Gastrocnemius medialis (tissue), 4 donors: ENCODE data around the gene NCAN.

ENCODE experiments used
- POLR2A ChIP-seq, 2 donors: fragments of 450-650 bp; IDR thresholded peaks; one replicate each; pipeline ENCODE4 v1.6.1; 2017; ENCODE audit warnings: antibody characterized with exemption in 2 of 2, mild to moderate bottlenecking in 2 of 2, moderate library complexity in 2 of 2
- TF ChIP-seq, protein P1 (sequence below), 5 experiments: fragments of 450-650 bp in 3 of 5; fragments of 200-600 bp in 2 of 5; sonication (generic) in 2 of 5; IDR thresholded peaks in 4 of 5; conservative IDR thresholded peaks in 1 of 5; 1 replicate in 4 of 5; 2 replicates in 1 of 5; pipeline ENCODE4 v1.5.1; 2016 to 2019; ENCODE audit warnings: antibody characterized with exemption in 5 of 5, mild to moderate bottlenecking in 3 of 5, moderate library complexity in 3 of 5

DNA sequence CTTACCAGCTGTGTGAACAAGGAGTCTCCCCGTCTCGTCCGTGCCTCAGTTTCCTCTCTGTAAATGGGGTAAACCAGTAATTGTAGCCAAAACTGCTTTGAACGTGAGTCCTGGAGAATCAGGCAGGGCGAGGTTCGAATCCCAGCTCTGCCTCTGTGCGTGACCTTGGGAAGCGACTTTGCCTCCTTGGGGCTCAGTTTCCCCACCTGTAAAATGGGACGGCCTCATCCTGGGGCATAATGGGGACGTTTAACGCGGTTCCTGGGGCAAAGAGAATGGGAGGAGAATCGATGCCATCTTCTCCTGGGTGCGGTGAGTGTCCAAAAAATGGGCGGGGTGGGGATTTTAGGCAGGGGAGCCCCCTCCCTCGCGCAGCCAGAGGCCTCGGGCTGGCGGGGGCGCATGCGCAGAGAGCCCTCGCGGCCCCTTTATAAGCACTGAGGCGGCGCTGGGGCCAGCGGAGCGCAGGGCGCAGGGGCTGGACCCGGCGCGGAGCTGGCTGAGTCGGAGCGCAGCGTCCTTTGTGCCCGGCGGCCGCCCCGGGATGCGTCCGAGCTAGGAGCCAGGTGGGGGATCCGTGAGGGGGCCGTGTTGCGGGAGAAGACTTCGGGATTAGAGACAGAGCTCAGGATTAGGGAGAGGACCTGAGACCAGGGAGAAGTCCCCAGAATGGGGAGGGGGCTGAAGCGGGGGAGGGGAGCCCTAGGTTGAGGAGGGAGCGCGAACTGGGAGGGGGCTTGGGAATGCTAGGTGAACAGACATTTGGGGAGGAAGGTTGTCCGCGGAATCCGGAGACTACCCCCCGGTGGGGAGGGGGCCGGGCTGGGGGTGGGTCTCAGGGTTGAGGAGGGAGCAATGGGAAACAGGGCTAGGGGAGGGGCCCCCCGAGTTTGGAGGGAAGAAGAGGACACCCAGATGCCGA is at the start of gene NCAN:
- TF ChIP-seq, protein P1, sequence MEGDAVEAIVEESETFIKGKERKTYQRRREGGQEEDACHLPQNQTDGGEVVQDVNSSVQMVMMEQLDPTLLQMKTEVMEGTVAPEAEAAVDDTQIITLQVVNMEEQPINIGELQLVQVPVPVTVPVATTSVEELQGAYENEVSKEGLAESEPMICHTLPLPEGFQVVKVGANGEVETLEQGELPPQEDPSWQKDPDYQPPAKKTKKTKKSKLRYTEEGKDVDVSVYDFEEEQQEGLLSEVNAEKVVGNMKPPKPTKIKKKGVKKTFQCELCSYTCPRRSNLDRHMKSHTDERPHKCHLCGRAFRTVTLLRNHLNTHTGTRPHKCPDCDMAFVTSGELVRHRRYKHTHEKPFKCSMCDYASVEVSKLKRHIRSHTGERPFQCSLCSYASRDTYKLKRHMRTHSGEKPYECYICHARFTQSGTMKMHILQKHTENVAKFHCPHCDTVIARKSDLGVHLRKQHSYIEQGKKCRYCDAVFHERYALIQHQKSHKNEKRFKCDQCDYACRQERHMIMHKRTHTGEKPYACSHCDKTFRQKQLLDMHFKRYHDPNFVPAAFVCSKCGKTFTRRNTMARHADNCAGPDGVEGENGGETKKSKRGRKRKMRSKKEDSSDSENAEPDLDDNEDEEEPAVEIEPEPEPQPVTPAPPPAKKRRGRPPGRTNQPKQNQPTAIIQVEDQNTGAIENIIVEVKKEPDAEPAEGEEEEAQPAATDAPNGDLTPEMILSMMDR (IDR thresholded peaks at IDR 0.05 in 4 of 5, conservative IDR thresholded peaks at IDR 0.05 in 1 of 5): no peak
- TF ChIP-seq POLR2A (IDR thresholded peaks at IDR 0.05): no peak
